SU-DHL-6 (cell line): ENCODE measurements around the gene TMEM174.

Experiments
- H2AFZ ChIP-seq: fragments of 200-600 bp; sonication (generic); 2 replicates; pipeline ENCODE4 v1.6.1; 2014; ENCODE audit warnings: low read depth, mild to moderate bottlenecking, moderate library complexity, mixed read lengths, antibody characterized with exemption, low read length; ENCODE audit not compliant: severe bottlenecking
- H3F3A ChIP-seq: fragments of 200-600 bp; shearing (Covaris generic); 2 replicates; pipeline ENCODE4 v1.6.0; 2016; ENCODE audit warnings: antibody characterized with exemption, mild to moderate bottlenecking; ENCODE audit not compliant: insufficient read depth
- H3K27ac ChIP-seq: fragments of 200-600 bp; sonication (generic); 2 replicates; pipeline ENCODE4 v1.5.1; 2016; ENCODE audit warnings: low read depth, mild to moderate bottlenecking, low read length, moderate library complexity, mixed read lengths
- H3K27me3 ChIP-seq: fragments of 200-600 bp; sonication (generic), shearing (Covaris generic); 2 replicates; pipeline ENCODE4 v1.6.0; 2014; ENCODE audit warnings: mild to moderate bottlenecking, low read length
- H3K36me3 ChIP-seq: fragments of 200-600 bp; sonication (generic); 2 replicates; pipeline ENCODE4 v1.6.1; 2014; ENCODE audit warnings: mild to moderate bottlenecking, low read length, mixed read lengths
- H3K4me2 ChIP-seq: fragments of 300-600, 200-600 bp; shearing (Covaris generic), sonication (generic); 2 replicates; pipeline ENCODE4 v1.6.0; 2014; ENCODE audit warnings: low read length, low read depth, mild to moderate bottlenecking; ENCODE audit not compliant: poor library complexity, severe bottlenecking
- H3K4me3 ChIP-seq: fragments of 200-600 bp; sonication (generic); 2 replicates; pipeline ENCODE4 v1.5.1; 2014; ENCODE audit warnings: antibody characterized with exemption, low read length, mild to moderate bottlenecking, mixed read lengths; ENCODE audit not compliant: insufficient read depth, poor library complexity, severe bottlenecking
- H3K79me2 ChIP-seq: fragments of 200-600 bp; sonication (generic); 2 replicates; pipeline ENCODE4 v1.6.1; 2014; ENCODE audit warnings: mild to moderate bottlenecking, low read length, moderate library complexity; ENCODE audit not compliant: insufficient read depth
- H3K9ac ChIP-seq: fragments of 200-600 bp; sonication (generic); 2 replicates; pipeline ENCODE4 v1.7.0; 2014; ENCODE audit warnings: mild to moderate bottlenecking, low read length
- H3K9me2 ChIP-seq: fragments of 200-600 bp; sonication (generic); replicated peaks from 2 replicates; pipeline ENCODE4 v1.6.1; 2014; ENCODE audit warnings: low read length; ENCODE audit not compliant: insufficient read depth
- H3K9me3 ChIP-seq: fragments of 200-600 bp; sonication (generic); 2 replicates; pipeline ENCODE4 v1.6.1; 2014; ENCODE audit warnings: low read length, mixed read lengths; ENCODE audit not compliant: insufficient read depth
- H4K20me1 ChIP-seq: fragments of 200-600 bp; sonication (generic); 2 replicates; pipeline ENCODE4 v1.6.1; 2014; ENCODE audit warnings: low read depth, mild to moderate bottlenecking, antibody characterized with exemption, low read length, moderate library complexity, mixed read lengths
- CTCF ChIP-seq: fragments of 200-600 bp; sonication (generic); IDR thresholded peaks from one replicate; pipeline ENCODE4 v1.5.1; 2017; ENCODE audit warnings: antibody characterized with exemption, mild to moderate bottlenecking, low read length, moderate library complexity; ENCODE audit not compliant: insufficient read depth, poor library complexity, severe bottlenecking
- EZH2phosphoT487 ChIP-seq: fragments of 200-600 bp; sonication (generic), shearing (Covaris generic); conservative IDR thresholded peaks from 2 replicates; pipeline ENCODE4 v1.6.1; 2018; ENCODE audit warnings: mild to moderate bottlenecking, antibody characterized with exemption, low read length, moderate library complexity, mixed read lengths

The TMEM174 gene

GRCh38 chr5:73201547-73202513 is 28.8 kb downstream of the TMEM174 start:
- Histone ChIP-seq H3K36me3 (no peaks in the 10 kb centered on the region), H3K27me3 (no peaks in the 10 kb centered on the region), H2AFZ (peak overlapping the region; percentile 12), H3K9me2 (no peaks in the 10 kb centered on the region), H3F3A (no peaks in the 10 kb centered on the region), H3K9me3 (no peaks in the 10 kb centered on the region), H3K4me3 (no peak overlapping the region), H4K20me1 (no peaks in the 10 kb centered on the region), H3K79me2 (no peaks in the 10 kb centered on the region), H3K27ac (no peak overlapping the region), H3K4me2 (peak overlapping the region; percentile 18), H3K9ac (no peak overlapping the region)
- TF ChIP-seq CTCF (peak; percentile 86), EZH2phosphoT487 (no peak)

DNA sequence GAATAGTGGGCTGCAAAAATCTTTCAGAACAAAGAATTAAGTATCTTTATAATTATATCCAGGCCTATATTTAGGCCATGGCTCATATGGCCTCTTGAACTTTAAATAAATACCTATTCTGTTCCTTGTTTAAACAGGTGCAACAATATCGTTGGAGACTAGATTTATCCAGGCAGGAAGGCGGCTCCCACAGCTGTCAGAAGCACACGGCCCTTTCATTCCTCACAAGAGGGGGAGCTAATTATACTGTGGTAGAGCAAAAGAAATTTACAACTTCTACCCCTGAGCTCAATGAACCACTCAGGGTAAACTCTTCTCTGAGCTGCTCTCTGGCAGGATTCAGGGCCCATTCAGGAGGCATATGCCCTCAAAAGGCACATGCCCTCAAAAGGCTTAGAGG is 31.3 kb downstream of the TMEM174 start:
- Histone ChIP-seq H3K9me3 (no peaks in the 10 kb centered on the region), H3K9me2 (no peaks in the 10 kb centered on the region), H4K20me1 (no peaks in the 10 kb centered on the region), H3K9ac (no peak overlapping the region), H3F3A (no peaks in the 10 kb centered on the region), H3K4me2 (no peak overlapping the region), H3K36me3 (no peaks in the 10 kb centered on the region), H3K4me3 (no peak overlapping the region), H2AFZ (no peak overlapping the region), H3K27me3 (no peaks in the 10 kb centered on the region), H3K27ac (no peak overlapping the region), H3K79me2 (no peaks in the 10 kb centered on the region)
- TF ChIP-seq EZH2phosphoT487, result no peak
- TF ChIP-seq CTCF, result no peak

DNA sequence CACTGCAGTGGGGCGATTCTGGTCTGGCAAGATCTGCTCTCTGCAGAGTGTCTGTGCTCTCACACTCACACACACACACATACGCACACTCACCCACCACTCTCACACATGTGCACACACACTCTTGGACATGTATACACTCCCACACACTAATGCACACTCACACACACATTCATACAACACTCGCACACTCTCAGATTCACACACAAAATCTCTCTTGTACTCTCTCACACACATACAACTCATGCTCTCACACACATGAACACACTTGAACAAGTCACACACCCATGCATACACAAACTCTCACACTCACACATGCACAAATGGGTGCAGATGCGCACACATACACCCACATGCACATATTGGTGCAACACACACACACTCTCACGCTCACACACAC is 31.7 kb downstream of the TMEM174 start:
- H3K27ac ChIP-seq, result no peak overlapping the region
- no peaks in the 10 kb centered on the region for H3K79me2 ChIP-seq
- no peaks in the 10 kb centered on the region for H3K9me3 ChIP-seq
- H3K4me2 ChIP-seq, result no peak overlapping the region
- no peak for TF ChIP-seq CTCF
- TF ChIP-seq EZH2phosphoT487, result no peak
- H3K9me2 ChIP-seq, result no peaks in the 10 kb centered on the region
- no peaks in the 10 kb centered on the region for H3K27me3 ChIP-seq
- no peak overlapping the region for H3K4me3 ChIP-seq
- no peaks in the 10 kb centered on the region for H3F3A ChIP-seq
- H4K20me1 ChIP-seq, result no peaks in the 10 kb centered on the region
- H3K36me3 ChIP-seq, result no peaks in the 10 kb centered on the region
- no peak overlapping the region for H2AFZ ChIP-seq
- no peak overlapping the region for H3K9ac ChIP-seq
